HG03354 (cell line): ENCODE results near the gene SORL1.
"Not testable (repeated sequence)": the region's sequence is repeated elsewhere in the genome, so short reads cannot be mapped to it uniquely, and the experiment has no call there.

ENCODE experiments used
- ATAC-seq: cut with Tn5 transposase; IDR thresholded peaks from one replicate; pipeline ENCODE4 v1.9.1; 2021; ENCODE audit warnings: mild to moderate bottlenecking; ENCODE audit not compliant: unreplicated experiment, poor library complexity, severe bottlenecking

SORL1 gene

DNA sequence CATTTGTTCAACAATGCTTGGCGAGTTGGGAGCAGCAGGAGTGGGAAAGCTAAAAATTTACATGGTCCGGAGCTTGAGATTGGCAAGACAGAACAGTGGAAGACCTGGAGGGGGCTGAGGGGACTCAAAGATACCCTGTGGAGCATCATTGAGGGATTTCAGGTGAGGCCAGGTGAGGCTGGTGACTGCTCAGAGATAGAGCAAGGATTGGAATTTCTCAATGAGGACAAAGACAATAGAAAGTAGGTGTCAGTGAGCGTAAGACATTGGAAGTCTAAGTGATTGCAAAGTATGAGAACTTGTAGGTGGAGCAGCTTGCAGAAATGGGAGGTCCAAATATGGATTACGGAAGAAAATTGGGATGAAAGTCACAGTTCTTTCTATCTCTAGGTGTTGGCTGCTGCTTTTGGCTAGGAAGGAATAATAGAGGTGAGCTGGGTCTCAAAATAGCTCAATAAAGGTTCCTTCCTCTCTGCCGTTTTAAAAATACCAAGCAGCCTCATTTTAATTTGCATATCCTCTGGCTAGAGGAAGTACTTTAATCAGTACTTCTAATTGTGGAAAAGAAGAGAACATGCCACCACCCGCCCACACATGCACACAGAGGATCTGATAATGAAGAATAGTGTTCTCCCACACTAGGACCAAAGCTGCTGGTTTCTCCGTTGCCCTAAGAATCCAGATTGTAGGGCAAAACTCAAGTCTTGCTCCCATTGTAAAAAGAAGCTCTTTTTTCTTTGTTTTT lies 42.4 kb downstream of the SORL1 start:
- peak; percentile 67 for ATAC-seq

DNA sequence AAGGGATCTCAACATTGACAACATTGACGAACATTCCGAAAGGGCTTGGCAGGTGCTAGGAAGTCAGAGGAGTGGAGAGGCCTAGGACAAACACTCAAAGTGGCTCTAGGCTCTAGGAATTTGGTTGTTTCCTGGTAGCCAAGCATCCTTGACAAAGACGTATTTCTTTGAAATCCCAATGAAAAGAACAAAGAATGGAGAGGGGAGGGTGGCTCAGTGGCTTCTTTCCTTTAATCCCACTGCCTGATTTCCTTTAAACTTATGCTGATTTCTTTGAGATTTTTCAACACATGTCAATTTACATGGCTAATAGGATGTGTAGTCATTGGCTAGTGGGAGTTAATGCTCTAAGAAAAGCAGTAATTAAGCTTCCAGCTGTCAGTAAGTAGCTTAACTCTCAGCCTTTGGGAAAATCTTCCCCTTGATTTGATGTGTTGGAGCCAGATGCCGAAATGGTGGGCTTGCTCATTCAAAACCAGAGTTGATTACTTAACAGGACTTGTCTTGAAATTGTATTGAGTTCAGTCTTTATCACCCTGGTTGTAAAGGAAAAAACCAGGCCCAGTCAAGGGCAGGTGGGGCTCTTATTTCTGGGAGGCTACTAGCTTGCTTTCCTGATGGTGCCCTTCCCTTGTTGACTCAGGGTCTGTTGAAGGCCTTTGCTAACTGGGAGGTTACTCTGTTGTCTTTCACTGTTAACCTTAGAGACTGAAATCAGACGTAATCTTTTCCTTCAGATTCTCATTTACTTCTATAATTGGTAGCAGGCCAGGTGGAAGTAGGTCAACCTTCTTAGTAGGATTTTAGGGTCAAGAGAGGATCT lies 45.3 kb downstream of the SORL1 start:
- ATAC-seq = no peak

DNA sequence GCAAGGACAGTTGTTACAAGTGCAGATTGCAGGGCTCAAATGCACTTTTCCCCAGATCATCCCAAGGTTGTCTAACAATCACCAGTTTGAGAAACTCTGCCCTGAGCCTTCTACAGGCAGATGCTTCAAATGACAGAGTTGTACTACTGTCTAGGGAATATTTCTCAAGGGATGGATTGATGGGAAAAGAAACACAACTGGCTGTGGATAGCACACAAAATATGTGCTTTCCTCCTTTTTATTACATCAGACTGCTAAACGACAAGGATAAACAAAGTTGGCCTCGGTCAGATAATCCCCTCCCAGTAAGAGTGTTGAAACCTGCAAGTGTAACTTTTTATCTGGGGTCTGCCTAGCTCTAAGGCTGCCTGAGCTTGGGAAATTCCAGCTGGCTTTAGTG lies 47.3 kb downstream of the SORL1 start:
- no peak for ATAC-seq

DNA sequence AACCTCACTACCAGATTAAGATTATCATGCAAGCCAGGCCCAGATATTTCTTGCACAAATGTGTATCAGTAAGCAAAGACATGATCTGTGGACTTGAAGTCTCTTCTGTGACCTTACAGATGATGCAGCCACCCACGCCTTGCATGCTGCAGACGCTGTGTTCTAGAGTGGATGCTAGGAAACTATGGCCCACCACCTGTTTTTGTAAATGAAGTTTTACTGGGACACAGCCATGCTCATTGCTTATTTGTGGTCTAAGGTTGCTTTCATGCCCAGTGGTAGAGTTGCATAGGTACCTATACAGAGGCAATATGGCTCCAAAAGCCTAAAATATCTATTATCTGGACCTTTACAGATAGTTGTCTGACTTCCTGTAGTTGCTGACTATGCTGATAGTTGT lies 48.2 kb downstream of the SORL1 start:
- no peak for ATAC-seq

DNA sequence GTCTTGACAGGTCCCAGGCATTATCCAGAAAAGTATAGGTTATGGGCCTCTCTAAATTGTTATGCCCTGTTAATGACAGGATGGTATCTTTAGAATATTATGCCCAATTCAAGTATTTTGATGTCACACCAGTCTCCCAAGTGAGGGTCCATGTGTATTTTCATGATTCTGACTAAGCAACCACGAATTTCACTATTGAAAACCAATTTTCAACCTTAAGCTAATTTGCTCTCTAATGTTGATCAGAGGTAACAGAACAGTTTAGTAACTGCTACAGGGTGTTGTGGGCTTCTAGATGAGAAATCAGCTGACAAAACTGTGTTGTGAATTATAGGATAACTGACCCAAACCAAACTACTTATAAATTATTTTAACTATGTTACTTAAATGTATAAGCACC lies 48.6 kb downstream of the SORL1 start:
- no peak for ATAC-seq

DNA sequence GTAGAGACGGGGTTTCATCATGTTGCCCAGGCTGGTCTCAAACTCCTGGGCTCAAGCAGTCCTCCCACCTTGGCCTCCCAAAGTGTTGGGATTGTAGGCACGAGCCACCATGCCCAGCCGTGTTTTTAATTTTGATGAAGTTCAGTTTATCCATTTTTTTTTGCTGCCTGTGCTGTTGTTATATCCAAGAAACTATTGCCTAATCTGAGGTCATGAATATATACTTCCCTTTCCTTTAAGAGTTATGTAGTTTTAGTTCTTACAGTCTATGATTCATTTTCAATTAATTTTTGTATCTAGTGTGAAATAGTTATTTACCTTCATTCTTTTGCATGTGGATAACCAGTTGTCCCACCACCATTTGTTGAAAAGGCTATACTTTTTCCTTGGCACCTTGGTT lies 50.9 kb downstream of the SORL1 start:
- no peak for ATAC-seq

DNA sequence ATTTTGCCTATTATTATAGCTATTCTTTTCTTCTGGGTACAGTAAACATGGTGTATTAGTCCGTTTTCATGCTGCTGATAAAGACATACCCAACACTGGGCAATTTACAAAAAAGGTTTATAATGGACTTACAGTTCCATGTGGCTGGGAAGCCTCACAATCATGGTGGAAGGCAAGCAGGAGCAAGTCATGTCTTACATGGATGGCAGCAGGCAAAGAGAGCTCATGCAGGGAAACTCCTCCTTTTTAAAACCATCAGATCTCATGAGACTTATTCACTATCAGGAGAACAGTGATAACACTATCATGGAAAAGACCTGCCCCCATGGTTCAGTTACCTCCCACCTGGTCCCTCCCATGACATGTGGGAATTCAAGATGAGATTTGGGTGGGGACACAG lies 54.1 kb downstream of the SORL1 start:
- ATAC-seq = not testable (repeated sequence)

DNA sequence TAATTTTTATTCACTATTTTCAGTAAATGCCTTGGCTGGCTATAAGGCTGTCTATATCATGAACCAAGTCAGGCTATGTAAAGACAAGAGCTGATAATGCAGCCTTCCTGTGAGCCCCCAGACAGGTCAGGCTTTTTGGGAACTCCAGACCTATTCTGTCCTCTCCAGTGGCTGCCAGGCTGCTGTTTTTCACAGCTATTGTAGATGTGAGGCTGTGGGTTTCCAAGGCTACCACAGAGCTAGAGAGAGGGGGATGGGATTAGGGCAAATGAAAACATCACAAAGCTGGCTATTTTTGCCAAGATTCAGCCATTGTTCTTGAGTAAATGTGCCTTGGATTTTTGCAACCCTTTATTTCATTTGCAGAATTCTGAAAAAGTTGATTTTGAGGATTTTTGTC lies 56.3 kb downstream of the SORL1 start:
- ATAC-seq = no peak

DNA sequence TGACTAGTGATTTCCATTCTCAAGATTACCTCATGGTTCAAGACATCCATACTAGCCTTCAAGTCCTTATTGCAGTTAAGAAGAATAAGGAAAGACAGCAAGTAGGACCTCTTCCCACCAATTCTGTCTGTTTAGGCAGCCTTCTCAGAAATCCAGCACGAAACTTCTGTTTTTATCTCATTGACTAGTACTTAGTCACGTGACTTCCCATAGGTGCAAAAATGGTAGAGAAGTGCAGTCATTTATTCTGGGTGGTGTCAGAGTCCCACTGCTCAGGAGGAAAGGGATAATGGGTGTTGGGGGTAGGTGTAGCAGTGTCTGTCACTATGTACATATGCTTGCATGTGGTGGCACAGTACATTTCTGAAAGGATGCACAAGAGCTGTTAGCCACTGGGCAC lies 58.3 kb downstream of the SORL1 start:
- no peak for ATAC-seq

DNA sequence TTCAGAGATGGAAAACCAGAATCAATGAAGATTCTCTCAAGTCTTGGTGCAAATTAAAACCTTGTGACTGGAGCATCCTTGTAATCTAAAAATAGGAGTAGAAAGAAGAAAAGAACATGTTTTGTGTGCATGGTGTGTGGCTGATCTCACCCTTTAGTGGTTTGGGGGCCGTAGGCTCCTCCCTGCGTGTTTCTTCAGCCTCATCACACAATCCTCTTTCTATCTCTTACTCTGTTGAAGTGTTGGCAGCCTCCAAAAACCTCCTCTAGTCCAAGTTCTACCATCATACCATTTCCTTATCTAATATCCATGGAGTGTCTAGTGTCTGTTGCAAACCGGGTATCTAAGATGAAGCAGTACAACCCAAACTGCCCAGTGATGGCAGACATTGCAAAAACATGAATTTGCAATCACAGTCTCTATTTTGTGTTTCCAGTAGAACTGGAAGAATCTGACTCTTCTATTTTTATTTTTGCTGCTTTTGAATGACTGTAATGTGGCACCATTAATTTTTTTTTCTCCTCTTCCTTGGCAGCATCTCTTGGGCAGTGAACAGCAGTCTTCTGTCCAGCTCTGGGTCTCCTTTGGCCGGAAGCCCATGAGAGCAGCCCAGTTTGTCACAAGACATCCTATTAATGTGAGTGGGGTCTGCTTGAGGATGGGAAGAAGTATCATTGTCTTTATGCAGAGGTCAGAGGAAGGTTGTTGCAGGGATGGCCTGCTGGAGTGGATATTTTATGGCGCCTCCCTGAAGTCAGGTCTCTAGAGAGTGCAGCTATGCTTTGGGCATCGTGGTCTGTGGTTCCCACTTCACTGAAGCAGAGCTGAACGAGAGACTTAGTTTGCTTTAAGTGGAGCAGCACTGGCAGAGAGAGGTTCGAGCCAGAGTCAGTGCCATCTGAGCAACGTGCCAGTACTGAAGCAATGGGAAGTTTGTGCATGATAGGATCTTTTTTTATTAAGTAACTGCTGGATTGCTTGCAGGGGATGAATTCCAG lies 60.7 kb downstream of the SORL1 start:
- ATAC-seq = no peak

DNA sequence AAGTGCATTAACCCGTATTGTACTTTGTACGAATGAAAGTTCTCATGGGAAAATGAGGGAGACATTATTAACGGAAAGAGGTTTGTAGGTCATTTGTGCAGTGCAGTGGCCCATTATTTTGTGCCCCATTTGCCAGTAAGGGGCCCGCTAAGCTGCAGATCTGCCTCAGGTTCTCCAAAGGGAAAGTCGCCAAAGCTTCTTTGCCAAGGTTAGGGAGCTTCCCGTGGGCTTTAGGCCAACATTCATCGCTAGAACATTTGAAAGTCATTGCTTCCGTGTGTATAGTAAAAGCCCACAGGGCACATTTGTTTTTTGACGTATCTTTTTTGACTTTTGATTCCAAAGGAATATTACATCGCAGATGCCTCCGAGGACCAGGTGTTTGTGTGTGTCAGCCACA lies 61.7 kb downstream of the SORL1 start:
- no peak for ATAC-seq

DNA sequence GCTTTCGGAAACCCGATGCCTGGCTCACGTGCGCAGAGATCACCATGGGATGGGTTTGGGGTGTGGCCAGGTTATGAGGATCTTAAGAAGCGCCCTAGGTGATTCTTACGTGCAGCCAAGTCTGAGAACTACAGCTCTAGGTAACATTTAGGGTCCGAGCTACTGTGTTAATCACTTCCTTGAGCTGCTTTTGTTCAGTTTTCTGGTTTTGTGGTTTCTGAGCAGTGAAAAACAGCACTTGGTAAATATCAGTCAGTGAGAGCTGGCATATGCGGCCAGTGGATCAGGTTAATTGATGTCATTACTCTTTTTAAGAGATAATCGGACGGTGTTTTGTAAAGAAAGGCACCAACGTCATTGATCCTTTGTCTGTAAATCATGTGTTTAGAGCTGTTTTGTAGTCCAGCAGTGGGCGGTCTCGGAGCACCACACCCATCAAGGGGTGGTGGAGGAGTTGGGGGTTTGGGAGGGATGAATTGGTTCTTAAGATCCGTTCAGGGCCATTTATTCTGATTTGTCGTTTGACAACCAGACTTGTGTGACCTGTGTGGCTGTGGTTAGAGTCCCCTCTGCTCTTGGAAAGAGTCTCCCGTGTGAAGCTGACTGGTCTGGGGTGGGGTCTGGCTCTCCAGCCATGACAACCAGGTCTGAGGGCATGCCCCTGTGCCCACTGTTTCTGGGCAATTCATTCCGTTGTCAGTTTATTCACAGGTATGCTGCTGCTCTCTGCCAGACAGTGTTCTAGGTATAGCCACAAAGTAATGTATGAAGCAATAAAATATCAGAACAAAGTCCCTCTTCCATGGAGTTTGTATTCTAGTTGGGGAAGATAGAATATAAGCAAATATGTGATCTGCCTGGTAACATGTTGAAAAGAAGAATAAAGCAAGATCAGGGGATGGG lies 62.6 kb downstream of the SORL1 start:
- ATAC-seq = no peak

DNA sequence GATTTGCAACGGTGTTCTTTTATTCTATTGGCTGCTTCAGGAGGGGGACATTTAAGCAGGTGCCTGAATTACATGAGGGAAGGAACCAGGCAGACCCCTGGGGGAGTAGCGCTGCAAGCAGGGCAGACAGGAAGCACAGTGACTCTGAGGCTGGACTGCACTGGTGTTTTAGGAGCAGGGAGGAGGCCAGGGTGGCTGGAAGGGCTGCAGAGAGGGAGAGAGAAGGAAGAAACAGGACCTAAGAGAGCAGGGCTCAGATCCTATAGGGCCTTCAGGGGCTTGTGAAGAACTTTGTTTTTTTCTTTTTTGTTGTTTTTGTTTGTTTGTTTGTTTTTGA lies 63.2 kb downstream of the SORL1 start:
- ATAC-seq = no peak

DNA sequence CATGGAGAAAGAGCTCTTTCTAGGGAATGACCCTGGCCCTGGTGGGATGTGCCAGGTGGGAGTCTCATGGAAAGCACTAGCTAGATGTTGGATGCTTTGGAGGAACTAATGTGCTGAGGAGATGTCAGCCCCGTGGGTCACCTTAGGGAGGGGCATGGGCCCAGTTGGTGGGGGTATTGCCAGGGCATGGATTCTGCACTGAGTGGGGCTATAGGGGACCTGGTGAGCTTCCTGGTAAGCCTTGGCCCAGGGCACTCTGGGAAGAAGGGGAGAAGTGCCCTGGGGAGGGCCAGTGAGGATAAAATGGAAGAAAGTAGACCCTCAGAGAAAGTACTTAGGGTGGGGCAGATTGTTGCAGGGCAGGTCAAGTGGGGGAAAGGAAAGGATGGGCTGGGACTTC lies 65.9 kb downstream of the SORL1 start:
- no peak for ATAC-seq

DNA sequence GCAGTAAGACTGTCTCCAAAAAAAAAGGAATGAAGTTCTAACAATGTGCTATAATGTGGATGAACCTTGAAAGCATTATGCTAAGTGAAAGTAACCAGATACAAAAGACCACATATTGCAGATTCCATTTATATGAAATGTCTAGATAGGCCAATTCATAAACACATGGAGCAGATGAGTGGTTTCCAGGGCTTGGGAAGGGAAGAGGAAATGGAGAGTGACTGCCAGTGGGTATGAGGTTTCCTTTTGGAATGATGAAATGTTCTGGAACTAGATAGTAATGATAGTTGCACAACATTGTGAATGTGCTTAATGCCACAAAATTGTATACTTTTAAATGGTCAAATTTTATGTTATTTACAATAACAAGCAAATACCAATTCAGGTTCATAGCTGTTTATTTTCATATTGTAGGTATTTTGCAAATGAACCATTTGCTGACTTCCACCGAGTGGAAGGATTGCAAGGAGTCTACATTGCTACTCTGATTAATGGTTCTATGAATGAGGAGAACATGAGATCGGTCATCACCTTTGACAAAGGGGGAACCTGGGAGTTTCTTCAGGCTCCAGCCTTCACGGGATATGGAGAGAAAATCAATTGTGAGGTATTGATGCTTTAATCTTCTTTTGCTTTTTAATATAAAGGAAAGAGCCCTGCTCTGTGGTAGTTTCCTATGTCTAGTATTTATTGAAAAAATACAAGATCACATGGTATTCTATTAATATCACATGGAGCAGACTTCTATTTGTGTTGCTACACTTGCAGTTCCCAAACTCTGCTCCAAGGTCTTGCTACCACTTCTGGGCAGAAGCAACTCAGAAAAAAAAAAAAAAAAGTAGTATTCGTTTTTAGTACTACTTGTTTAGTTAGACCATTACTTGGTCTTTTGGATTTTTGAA lies 68.4 kb downstream of the SORL1 start:
- no peak for ATAC-seq

DNA sequence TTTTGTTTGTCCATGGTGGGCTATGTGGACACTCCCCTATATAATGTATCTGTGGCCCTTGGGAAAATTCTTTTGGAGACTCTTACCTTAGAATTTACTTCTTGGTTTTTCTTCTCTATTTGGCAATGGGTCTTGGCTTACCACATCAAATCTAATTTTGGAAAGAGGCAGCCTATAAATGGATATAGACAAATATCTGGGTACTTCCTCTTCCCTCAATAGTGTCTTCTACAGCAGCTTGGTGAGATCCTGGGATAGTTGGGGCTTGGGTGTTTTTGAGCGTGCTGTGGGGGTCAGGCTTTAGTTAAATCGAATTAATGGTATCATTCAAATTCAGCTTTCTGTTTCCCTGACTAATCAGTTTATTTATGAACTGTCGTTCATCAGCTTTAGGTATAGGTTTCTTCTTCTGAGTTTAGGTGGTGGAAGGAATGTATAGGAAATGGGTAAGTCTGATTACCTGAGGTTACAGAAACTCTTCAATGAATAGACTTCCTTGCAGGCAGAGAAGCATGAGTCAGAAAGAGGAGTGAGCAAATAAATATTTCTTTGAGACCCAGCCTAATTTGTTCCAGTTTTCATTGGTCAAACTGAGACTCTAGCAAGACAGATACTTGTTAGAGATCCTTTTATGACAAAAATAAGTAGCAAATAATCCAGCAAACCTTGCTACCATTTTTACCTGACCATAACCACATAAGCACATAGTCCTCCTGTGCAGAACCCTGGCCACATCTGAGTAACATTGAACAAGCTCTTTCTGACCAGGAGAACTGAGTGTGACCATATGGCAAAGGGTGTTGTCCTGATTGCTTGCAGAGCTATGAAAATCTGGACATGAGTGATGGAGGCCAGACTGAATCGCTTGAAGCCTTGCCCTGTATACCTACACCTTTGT lies 69.3 kb downstream of the SORL1 start:
- ATAC-seq = no peak
